ENCODE measurements around the gene DDR1. TPM values are rescaled to one million over a fixed set of nuclear protein-coding genes. Genes with fewer than 3 reads are reported as not detected.

DDR1 gene
- total RNA-seq, 1 donor, result 32.4 TPM

GRCh38 chr6:30837870-30838269, 46.4 kb upstream of the DDR1 start:
- no peak for DNase-seq (ENCODE audit: low read depth)
- TF ChIP-seq CTCF (IDR thresholded peaks at IDR 0.05; ENCODE audit: insufficient read depth, low read depth, low read length), result no peak
- H3K4me3 ChIP-seq (ENCODE audit: low read depth, low read length), result no peak overlapping the region

- TF ChIP-seq CTCF (IDR thresholded peaks at IDR 0.05; ENCODE audit: insufficient read depth, low read depth, low read length), result no peak
- DNase-seq (ENCODE audit: low read depth), result no peak
- no peak overlapping the region for H3K4me3 ChIP-seq (ENCODE audit: low read depth, low read length)
These were observed 44.6 kb upstream of the DDR1 start for GRCh38 chr6:30839671-30840070.

- no peak for TF ChIP-seq CTCF (IDR thresholded peaks at IDR 0.05; ENCODE audit: insufficient read depth, low read depth, low read length)
- DNase-seq (ENCODE audit: low read depth), result no peak
- no peak overlapping the region for H3K4me3 ChIP-seq (ENCODE audit: low read depth, low read length)
These were observed 44.0 kb upstream of the DDR1 start for GRCh38 chr6:30840084-30840934.

GRCh38 chr6:30840935-30841643, 43.2 kb upstream of the DDR1 start:
- DNase-seq (ENCODE audit: low read depth), result no peak

GRCh38 chr6:30841644-30842504, 42.4 kb upstream of the DDR1 start:
- DNase-seq (ENCODE audit: low read depth), result peak; percentile 99
- no peak for TF ChIP-seq CTCF (IDR thresholded peaks at IDR 0.05; ENCODE audit: insufficient read depth, low read depth, low read length)

More at GRCh38 chr6:30840935-30841643, 43.2 kb upstream of the DDR1 start:
- TF ChIP-seq CTCF (IDR thresholded peaks at IDR 0.05; ENCODE audit: insufficient read depth, low read depth, low read length), result no peak
- H3K4me3 ChIP-seq (ENCODE audit: low read depth, low read length), result no peak overlapping the region

GRCh38 chr6:30842754-30843610, 41.3 kb upstream of the DDR1 start:
- no peak overlapping the region for H3K4me3 ChIP-seq (ENCODE audit: low read depth, low read length)
- TF ChIP-seq CTCF (IDR thresholded peaks at IDR 0.05; ENCODE audit: insufficient read depth, low read depth, low read length), result no peak
- DNase-seq (ENCODE audit: low read depth), result peak; percentile 89

More at GRCh38 chr6:30841644-30842504, 42.4 kb upstream of the DDR1 start:
- no peak overlapping the region for H3K4me3 ChIP-seq (ENCODE audit: low read depth, low read length)
